BJ (cell line): Measurements from ENCODE around the gene GPX4. TPM values are rescaled to one million over a fixed set of nuclear protein-coding genes. Genes with fewer than 3 reads are reported as not detected.
A peak's percentile ranks its signal among the peaks of the same experiment; 100 is the strongest.

Experiments used
- CTCF ChIA-PET: fragments of 350-600 bp; formaldehyde crosslinking; extraction: SDS; loops from one replicate; lab custom pipeline; 2021; ENCODE audit warnings: antibody characterized with exemption, inconsistent platforms; lab: Yijun Ruan, JAX
- POLR2A ChIA-PET: fragments of 300-600 bp; sonication (Branson Sonifier 250); formaldehyde crosslinking; extraction: SDS; loops from one replicate; lab custom pipeline; 2021; ENCODE audit warnings: antibody characterized with exemption; lab: Charles Lee
- DNase-seq: peaks from one replicate; pipeline ENCODE4 v3.0.0-alpha.2; 2011; ENCODE audit warnings: low read depth
- H3K27me3 ChIP-seq: 2 replicates; pipeline ENCODE4 v1.6.0; 2011; ENCODE audit warnings: low read length; ENCODE audit not compliant: control insufficient read depth, insufficient read depth
- H3K36me3 ChIP-seq: 2 replicates; pipeline ENCODE4 v1.5.1; 2011; ENCODE audit warnings: low read length; ENCODE audit not compliant: control insufficient read depth, insufficient read depth
- H3K4me3 ChIP-seq: 2 replicates; pipeline ENCODE4 v1.5.1; 2011; ENCODE audit warnings: low read depth, mild to moderate bottlenecking, control low read depth, low read length
- CTCF ChIP-seq: IDR thresholded peaks from 2 replicates; pipeline ENCODE4 v1.5.1; 2011; ENCODE audit warnings: low read depth, mild to moderate bottlenecking, control low read depth, inconsistent platforms, low read length, moderate library complexity; ENCODE audit not compliant: insufficient read depth
- polyA plus RNA-seq: library from polyadenylated mRNA; depleted of rRNA; stranded (reverse); fragments of >200 nt; gene quantifications from 2 replicates; pipeline ENCODE4 v1.2.3, GENCODE V29; 2011

Gene GPX4
- polyA plus RNA-seq, 1 experiment, result 626 TPM

DNA sequence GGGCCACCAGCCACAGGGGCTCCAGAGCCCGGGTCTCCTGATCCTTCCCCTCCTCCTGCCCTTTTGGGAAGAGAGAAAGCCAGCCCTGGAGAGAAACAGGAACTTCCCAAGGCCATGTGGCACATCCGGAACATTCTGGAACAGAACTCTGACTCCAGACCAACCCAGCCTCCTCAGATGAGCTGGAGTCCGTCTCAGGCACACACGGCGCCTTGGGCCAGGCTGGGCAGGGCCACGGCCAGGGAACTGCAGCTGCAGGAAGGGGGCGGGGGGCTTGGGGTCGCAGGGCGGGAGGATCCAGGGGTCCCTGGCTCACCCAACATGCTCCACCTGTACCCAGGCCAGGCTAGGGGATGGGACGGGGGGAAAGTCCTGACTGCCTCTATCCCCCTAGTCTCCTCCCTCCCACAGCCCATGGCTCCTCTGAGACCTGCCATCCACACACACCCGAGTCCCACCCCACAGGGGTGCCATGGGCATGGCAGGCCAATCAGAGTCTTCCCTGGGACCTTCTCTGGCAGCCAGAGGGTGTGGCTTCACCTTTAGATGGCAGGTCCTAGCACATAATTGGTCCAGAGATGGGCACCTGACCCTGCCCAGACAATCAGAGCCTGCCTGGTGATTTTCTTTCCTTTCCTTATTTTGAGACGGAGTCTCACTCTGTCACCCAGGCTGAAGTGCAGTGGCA lies 47.4 kb downstream of the GPX4 start:
- no peaks in the 10 kb centered on the region for H3K27me3 ChIP-seq
- TF ChIP-seq CTCF, result no peak
- no peak overlapping the region for H3K4me3 ChIP-seq
- POLR2A ChIA-PET, result no interaction called here
- no peak for DNase-seq
- H3K36me3 ChIP-seq, result peaks cover 29% of the 10 kb centered on the region
- CTCF ChIA-PET, result interaction anchor here (0.9 kb wide), 1 partner anchor 118 kb away, joined by 3 read pairs; the partner anchor contains the start of gene CIRBP

DNA sequence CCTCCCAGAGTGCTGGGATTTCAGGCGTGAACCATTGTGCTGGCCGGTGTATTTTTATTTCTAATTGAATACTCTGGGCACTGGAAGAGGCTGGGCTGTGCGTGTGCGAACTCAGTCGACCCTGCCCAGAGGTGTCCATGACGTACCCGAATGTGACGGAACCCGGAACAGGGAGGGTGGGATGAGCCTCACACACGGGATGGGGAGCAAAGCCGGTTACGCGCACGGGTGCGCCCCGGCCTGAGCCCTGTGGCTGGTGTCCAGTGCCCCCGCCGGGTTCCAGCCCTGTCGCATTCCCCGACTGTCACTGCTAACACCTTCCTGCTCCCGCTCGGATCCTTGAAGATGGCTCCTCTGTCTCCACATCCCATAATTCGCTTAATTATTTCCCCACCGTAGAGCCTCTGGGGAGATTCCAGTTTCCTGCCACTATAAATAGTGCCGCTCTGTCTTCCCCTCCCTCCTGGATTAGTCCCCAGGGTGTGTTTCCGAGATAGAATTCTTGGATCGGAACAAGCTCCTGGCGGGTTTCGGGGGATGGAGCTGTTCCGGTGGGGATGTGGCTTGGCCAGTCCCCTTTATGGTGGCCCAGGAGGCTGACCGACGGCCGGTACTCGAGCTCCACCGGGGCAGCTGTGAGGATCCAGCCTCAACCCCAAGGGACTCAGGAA lies 48.3 kb downstream of the GPX4 start:
- Histone ChIP-seq H3K36me3 (peaks cover 26% of the 10 kb centered on the region), H3K27me3 (no peaks in the 10 kb centered on the region), H3K4me3 (no peak overlapping the region)
- DNase-seq, result no peak
- POLR2A ChIA-PET, result no interaction called here
- TF ChIP-seq CTCF, result no peak
- CTCF ChIA-PET, result no interaction called here

- H3K36me3 ChIP-seq, result peaks cover 27% of the 10 kb centered on the region
- POLR2A ChIA-PET, result no interaction called here
- peak overlapping the region; percentile 40 for H3K4me3 ChIP-seq
- CTCF ChIA-PET, result interaction anchor here (0.9 to 1.3 kb wide), 3 partner anchors 19 to 40 kb away, joined by 3 to 7 read pairs (median 4); no protein-coding TSS in a partner anchor
- TF ChIP-seq CTCF, result no peak
- DNase-seq, result no peak
- no peaks in the 10 kb centered on the region for H3K27me3 ChIP-seq
Observed at GRCh38 chr19:1153891-1154730, 50.3 kb downstream of the GPX4 start.

DNA sequence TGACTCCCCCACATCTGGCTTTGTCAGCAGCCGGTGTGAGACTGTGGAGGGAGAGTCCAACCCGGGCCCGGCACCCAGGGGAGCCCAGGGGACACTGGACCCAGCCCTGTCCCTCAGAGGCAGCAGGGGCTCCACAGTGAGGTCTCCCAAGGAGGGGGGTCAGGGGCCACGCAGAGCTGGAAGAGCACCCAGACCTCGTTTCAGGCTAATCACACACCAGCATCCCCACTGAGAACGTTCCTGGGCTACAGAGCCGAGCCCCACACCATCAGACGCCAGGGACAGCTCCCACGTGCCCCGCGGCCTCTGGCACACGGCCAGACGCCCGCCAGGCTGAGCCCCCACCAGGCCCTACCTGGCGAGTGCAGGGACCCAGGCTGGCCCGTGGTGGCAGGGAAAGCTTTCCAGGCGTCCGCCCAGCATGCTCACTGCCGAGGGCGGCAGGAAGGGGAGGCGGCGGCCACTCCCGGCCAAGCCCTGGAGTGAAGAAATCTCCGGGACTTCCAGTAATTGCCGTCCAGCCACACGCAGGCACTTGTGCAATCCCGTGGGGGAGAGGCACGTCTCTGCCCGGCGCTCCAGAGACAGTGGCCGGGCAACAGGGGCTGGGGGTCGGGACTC lies 51.0 kb downstream of the GPX4 start:
- TF ChIP-seq CTCF, result 0 out of 2 replicates have a peak, but pooled peaks have one; percentile 8
- Histone ChIP-seq H3K27me3 (no peaks in the 10 kb centered on the region), H3K4me3 (peak overlapping the region; percentile 40), H3K36me3 (peaks cover 20% of the 10 kb centered on the region)
- peak; percentile 48 for DNase-seq
- CTCF ChIA-PET, result interaction anchor here (0.7 to 1.3 kb wide), 5 partner anchors 20 to 41 kb away, joined by 3 to 7 read pairs (median 4); no protein-coding TSS in a partner anchor
- POLR2A ChIA-PET, result no interaction called here
